Panc1 (cell line): ENCODE measurements around the gene ABHD15. TPM values are rescaled to one million over a fixed set of nuclear protein-coding genes. Genes with fewer than 3 reads are reported as not detected.

Experiments
- ATAC-seq: fragments of 200-7000 bp; cut with Tn5 transposase; 2 replicates; pipeline ENCODE4 v1.9.1; 2020; ENCODE audit warnings: mild to moderate bottlenecking, moderate library complexity
- BruUV-seq: library from RNA; stranded (reverse); fragments of 400-500 nt; replicated peaks from 2 replicates; lab custom pipeline; 2021; lab: Mats Ljungman, UMichigan
- CTCF ChIA-PET: fragments of 300-600 bp; sonication (Branson Sonifier 250); formaldehyde crosslinking; loops from one replicate; lab custom pipeline; 2022; ENCODE audit warnings: antibody characterized with exemption; lab: Charles Lee
- POLR2A ChIA-PET: fragments of 300-600 bp; sonication (Branson Sonifier 250); formaldehyde crosslinking; loops from one replicate; lab custom pipeline; 2022; ENCODE audit warnings: antibody characterized with exemption; lab: Charles Lee
- DNase-seq: peaks from one replicate; pipeline ENCODE4 v3.0.0-alpha.2; 2010; ENCODE audit warnings: low read depth, low spot score
- H3K27ac ChIP-seq: 2 replicates; pipeline ENCODE4 v1.5.1; 2011; ENCODE audit warnings: mild to moderate bottlenecking, low read length, inconsistent platforms
- H3K27me3 ChIP-seq: fragments of 200-500 bp; sonication (Bioruptor generic); 2 replicates; pipeline ENCODE4 v1.6.0; 2014; ENCODE audit warnings: low read length, inconsistent platforms; ENCODE audit not compliant: control insufficient read depth, insufficient read depth
- H3K36me3 ChIP-seq: fragments of 200-500 bp; sonication (Bioruptor generic); 2 replicates; pipeline ENCODE4 v1.5.1; 2014; ENCODE audit warnings: inconsistent platforms, mild to moderate bottlenecking, low read length, moderate library complexity; ENCODE audit not compliant: control insufficient read depth, insufficient read depth
- H3K4me1 ChIP-seq: 2 replicates; pipeline ENCODE4 v1.5.1; 2011; ENCODE audit warnings: inconsistent platforms, mild to moderate bottlenecking, low read length, moderate library complexity; ENCODE audit not compliant: control insufficient read depth, insufficient read depth
- H3K4me3 ChIP-seq, 2 experiments: 2 replicates each; pipeline ENCODE4 v1.5.1; 2011 to 2012; ENCODE audit warnings: low read depth in 2 of 2, low read length in 2 of 2, mild to moderate bottlenecking in 2 of 2, inconsistent platforms in 1 of 2, moderate library complexity in 1 of 2
- H3K9me3 ChIP-seq: fragments of 200-500 bp; sonication (Bioruptor generic); 2 replicates; pipeline ENCODE4 v1.5.1; 2014; ENCODE audit warnings: low read depth, mild to moderate bottlenecking, inconsistent platforms, low read length, moderate library complexity; ENCODE audit not compliant: control insufficient read depth, insufficient read depth
- CTCF ChIP-seq: fragments of 450-650 bp; IDR thresholded peaks from 2 replicates; pipeline ENCODE4 v1.5.1; 2017; ENCODE audit warnings: mild to moderate bottlenecking
- POLR2AphosphoS5 ChIP-seq: IDR thresholded peaks from 2 replicates; pipeline ENCODE4 v1.6.1; 2012; ENCODE audit warnings: mild to moderate bottlenecking, low read depth, low read length, moderate library complexity
- REST ChIP-seq, 2 experiments: IDR thresholded peaks; 2 replicates each; pipeline ENCODE4 v1.6.1; 2011 to 2012; ENCODE audit warnings: low read depth in 2 of 2, control low read depth in 1 of 2, low read length in 1 of 2, mild to moderate bottlenecking in 1 of 2, moderate library complexity in 1 of 2; ENCODE audit not compliant: insufficient read depth in 1 of 2
- SIN3A ChIP-seq: IDR thresholded peaks from 2 replicates; pipeline ENCODE4 v1.6.1; 2012; ENCODE audit warnings: low read depth, mild to moderate bottlenecking, low read length, moderate library complexity, borderline replicate concordance; ENCODE audit not compliant: insufficient read depth
- TCF7L2 ChIP-seq: IDR thresholded peaks from 2 replicates; pipeline ENCODE4 v1.6.1; 2011; ENCODE audit warnings: mild to moderate bottlenecking, low read depth, low read length, inconsistent platforms
- in situ Hi-C: cut with HindIII; loops from 2 replicates; pipeline ENCODE4 v1.10.0; 2016; ENCODE audit warnings: low sequenced_read_pairs, low pct_unique_long_range_greater_than_20kb
- intact Hi-C: fragments of 100-400 bp; cut with micrococcal nuclease; formaldehyde crosslinking; loops from one replicate; pipeline ENCODE4 v1.10.0; 2022; ENCODE audit not compliant: unreplicated experiment
- total RNA-seq: library from RNA; stranded (reverse); gene quantifications from one replicate; pipeline ENCODE4 v1.2.1, GENCODE V29; 2021; ENCODE audit not compliant: unreplicated experiment

The ABHD15 gene
- total RNA-seq, 1 experiment from 2014 or later: 33.7 TPM

- BruUV-seq: no TSS peak
- no peaks in the 10 kb centered on the region for H3K9me3 ChIP-seq
- ATAC-seq (no peak), DNase-seq (no peak)
- H3K27ac ChIP-seq: no peak overlapping the region
- no peaks in the 10 kb centered on the region for H3K27me3 ChIP-seq
- in situ Hi-C loops: no loop called here
- no peaks in the 10 kb centered on the region for H3K36me3 ChIP-seq
- ChIA-PET CTCF (interaction anchor here (0.6 to 0.7 kb wide), 3 partner anchors 8 to 666 kb away, joined by 3 to 4 read pairs (median 3); no protein-coding TSS in a partner anchor), POLR2A (no interaction called here)
- no peaks in the 10 kb centered on the region for H3K4me1 ChIP-seq
- H3K4me3 ChIP-seq: no peak overlapping the region
- intact Hi-C loops: no loop called here
- no peak for TF ChIP-seq POLR2AphosphoS5
- no peak for TF ChIP-seq SIN3A
- no peak for TF ChIP-seq TCF7L2
- TF ChIP-seq REST (IDR thresholded peaks at IDR 0.05; ENCODE audit: insufficient read depth in 1 of 2, low read depth in 2 of 2, low read length in 1 of 2): no peak
- TF ChIP-seq CTCF: no peak
Observed at GRCh38 chr17:29608986-29609385, 42.1 kb upstream of the ABHD15 start.

GRCh38 chr17:29607557-29608195 lies 40.8 kb upstream of the ABHD15 start:
- Histone ChIP-seq H3K27me3 (no peaks in the 10 kb centered on the region), H3K9me3 (no peaks in the 10 kb centered on the region), H3K27ac (no peak overlapping the region), H3K36me3 (no peaks in the 10 kb centered on the region), H3K4me1 (no peaks in the 10 kb centered on the region), H3K4me3 (no peak overlapping the region)
- TF ChIP-seq TCF7L2 (no peak), CTCF (no peak), REST (IDR thresholded peaks at IDR 0.05; ENCODE audit: insufficient read depth in 1 of 2, low read depth in 2 of 2, low read length in 1 of 2) (no peak), SIN3A (no peak), POLR2AphosphoS5 (no peak)
- in situ Hi-C loops (no loop called here), intact Hi-C loops (no loop called here)
- ChIA-PET POLR2A (no interaction called here), CTCF (no interaction called here)
- DNase-seq: no peak
- ATAC-seq: no peak
- BruUV-seq: no TSS peak
